Stimulated activated CD8-positive, alpha-beta memory T cell treated with anti-CD3 and anti-CD28 coated beads, Interleukin-12 subunit alpha, Interleukin-12 subunit beta, amount 100 ng/mL, for 1 hour (primary cell): ENCODE results near the gene JKAMP.
"Not testable (repeated sequence)": the region's sequence is repeated elsewhere in the genome, so short reads cannot be mapped to it uniquely, and the experiment has no call there.

Source experiments
- DNase-seq: peaks from one replicate; pipeline ENCODE4 v3.0.0-alpha.2; 2020; ENCODE audit warnings: low read depth

JKAMP gene

GRCh38 chr14:59483819-59484638, at the start of gene JKAMP, which contains the start of gene L3HYPDH:
JKAMP (plus strand) TSS chr14:59484517; CDS start chr14:59484590, 73 bp downstream.
L3HYPDH (minus strand) TSS chr14:59484408; CDS start chr14:59484316, 92 bp downstream.
- peak; percentile 97 for DNase-seq

- no peak for DNase-seq
Observed at GRCh38 chr14:59435101-59435500, 49.2 kb upstream of the JKAMP start.

GRCh38 chr14:59435987-59436386, 48.3 kb upstream of the JKAMP start:
- DNase-seq, result no peak

- DNase-seq, result no peak
Observed at GRCh38 chr14:59438195-59438647, 46.1 kb upstream of the JKAMP start.

GRCh38 chr14:59439256-59439965, 44.9 kb upstream of the JKAMP start:
- DNase-seq, result no peak

- not testable (repeated sequence) for DNase-seq
Observed at GRCh38 chr14:59448673-59449072, 35.6 kb upstream of the JKAMP start.

- DNase-seq, result no peak
Observed at GRCh38 chr14:59450716-59451115, 33.6 kb upstream of the JKAMP start.

GRCh38 chr14:59451849-59452248, 32.5 kb upstream of the JKAMP start:
- DNase-seq, result no peak

GRCh38 chr14:59454139-59454538, 30.2 kb upstream of the JKAMP start:
- DNase-seq, result no peak

GRCh38 chr14:59455411-59455810, 28.9 kb upstream of the JKAMP start:
- no peak for DNase-seq

GRCh38 chr14:59458486-59458885, 25.8 kb upstream of the JKAMP start:
- DNase-seq, result no peak

- DNase-seq, result no peak
Observed at GRCh38 chr14:59460378-59460777, 23.9 kb upstream of the JKAMP start.

- no peak for DNase-seq
Observed at GRCh38 chr14:59461891-59462290, 22.4 kb upstream of the JKAMP start.

GRCh38 chr14:59463787-59464485, 20.4 kb upstream of the JKAMP start:
- no peak for DNase-seq

- DNase-seq, result no peak
Observed at GRCh38 chr14:59464486-59465315, 19.6 kb upstream of the JKAMP start.

- no peak for DNase-seq
Observed at GRCh38 chr14:59465316-59466135, 18.8 kb upstream of the JKAMP start, which contains the start of gene GPR135. GPR135 (minus strand) TSS chr14:59465380; CDS start chr14:59465226, 154 bp downstream.

- DNase-seq, result no peak
Observed at GRCh38 chr14:59474172-59474571, 10.1 kb upstream of the JKAMP start.

GRCh38 chr14:59475709-59476108, 8.6 kb upstream of the JKAMP start:
- DNase-seq, result no peak

- DNase-seq, result no peak
Observed at GRCh38 chr14:59478540-59478939, 5.8 kb upstream of the JKAMP start.

GRCh38 chr14:59480166-59480565, 4.2 kb upstream of the JKAMP start:
- DNase-seq, result no peak

- no peak for DNase-seq
Observed at GRCh38 chr14:59481407-59481806, 2.9 kb upstream of the JKAMP start.
